ENCODE measurements around the gene RXRB.

The RXRB gene

GRCh38 chr6:33174784-33175183, 25.7 kb downstream of the RXRB start:
- no peak for DNase-seq

- no peak for DNase-seq
Observed at GRCh38 chr6:33173535-33174180, 26.8 kb downstream of the RXRB start.

- peak; percentile 40 for DNase-seq
Observed at GRCh38 chr6:33172688-33173534, 27.6 kb downstream of the RXRB start.

- no peak for DNase-seq
Observed at GRCh38 chr6:33171880-33172687, 28.4 kb downstream of the RXRB start.

- DNase-seq, result no peak
Observed at GRCh38 chr6:33171016-33171879, 29.2 kb downstream of the RXRB start.

- no peak for DNase-seq
Observed at GRCh38 chr6:33170176-33171015, 30.1 kb downstream of the RXRB start.

- DNase-seq, result no peak
Observed at GRCh38 chr6:33169291-33170175, 30.9 kb downstream of the RXRB start.

- no peak for DNase-seq
Observed at GRCh38 chr6:33168639-33169038, 31.8 kb downstream of the RXRB start.

GRCh38 chr6:33168284-33168601, 32.2 kb downstream of the RXRB start:
- no peak for DNase-seq

GRCh38 chr6:33167374-33168283, 32.8 kb downstream of the RXRB start:
- DNase-seq, result no peak

GRCh38 chr6:33166811-33167210, 33.7 kb downstream of the RXRB start:
- no peak for DNase-seq

- no peak for DNase-seq
Observed at GRCh38 chr6:33166363-33166762, 34.1 kb downstream of the RXRB start.

GRCh38 chr6:33165581-33166258, 34.7 kb downstream of the RXRB start:
- no peak for DNase-seq

GRCh38 chr6:33164665-33165373, 35.6 kb downstream of the RXRB start:
- no peak for DNase-seq

- DNase-seq, result no peak
Observed at GRCh38 chr6:33164176-33164575, 36.3 kb downstream of the RXRB start.

- DNase-seq, result no peak
Observed at GRCh38 chr6:33163540-33163939, 36.9 kb downstream of the RXRB start.

- DNase-seq, result peak; percentile 74
Observed at GRCh38 chr6:33161354-33162331, 38.8 kb downstream of the RXRB start.
